Activated CD4-positive, alpha-beta T cell treated with anti-CD3 and anti-CD28 coated beads for 1 hour (primary cell): ENCODE measurements around the gene CDKN1B.
A peak's percentile ranks its signal among the peaks of the same experiment; 100 is the strongest.

ENCODE experiments used
- DNase-seq: peaks from one replicate; pipeline ENCODE4 v3.0.0-alpha.2; 2020

CDKN1B gene

GRCh38 chr12:12704593-12705230 lies 12.5 kb upstream of the CDKN1B start:
- DNase-seq: no peak

GRCh38 chr12:12705838-12706520 lies 11.2 kb upstream of the CDKN1B start:
- DNase-seq: peak; percentile 51

GRCh38 chr12:12713932-12714275 lies 3.3 kb upstream of the CDKN1B start:
- no peak for DNase-seq

GRCh38 chr12:12714276-12715021 lies 2.7 kb upstream of the CDKN1B start:
- peak; percentile 22 for DNase-seq

- DNase-seq: no peak
These were observed 2.1 kb upstream of the CDKN1B start for GRCh38 chr12:12715128-12715458.

GRCh38 chr12:12715459-12716150 lies 1.6 kb upstream of the CDKN1B start:
- DNase-seq: no peak

GRCh38 chr12:12716151-12716792 lies 896 bp upstream of the CDKN1B start:
- no peak for DNase-seq

DNA sequence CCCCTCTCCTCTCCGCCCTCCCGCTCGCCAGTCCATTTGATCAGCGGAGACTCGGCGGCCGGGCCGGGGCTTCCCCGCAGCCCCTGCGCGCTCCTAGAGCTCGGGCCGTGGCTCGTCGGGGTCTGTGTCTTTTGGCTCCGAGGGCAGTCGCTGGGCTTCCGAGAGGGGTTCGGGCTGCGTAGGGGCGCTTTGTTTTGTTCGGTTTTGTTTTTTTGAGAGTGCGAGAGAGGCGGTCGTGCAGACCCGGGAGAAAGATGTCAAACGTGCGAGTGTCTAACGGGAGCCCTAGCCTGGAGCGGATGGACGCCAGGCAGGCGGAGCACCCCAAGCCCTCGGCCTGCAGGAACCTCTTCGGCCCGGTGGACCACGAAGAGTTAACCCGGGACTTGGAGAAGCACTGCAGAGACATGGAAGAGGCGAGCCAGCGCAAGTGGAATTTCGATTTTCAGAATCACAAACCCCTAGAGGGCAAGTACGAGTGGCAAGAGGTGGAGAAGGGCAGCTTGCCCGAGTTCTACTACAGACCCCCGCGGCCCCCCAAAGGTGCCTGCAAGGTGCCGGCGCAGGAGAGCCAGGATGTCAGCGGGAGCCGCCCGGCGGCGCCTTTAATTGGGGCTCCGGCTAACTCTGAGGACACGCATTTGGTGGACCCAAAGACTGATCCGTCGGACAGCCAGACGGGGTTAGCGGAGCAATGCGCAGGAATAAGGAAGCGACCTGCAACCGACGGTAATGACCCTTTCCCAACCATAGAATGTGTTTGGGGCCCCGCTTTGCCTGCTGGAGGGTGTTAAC lies 615 bp downstream of the CDKN1B start:
- DNase-seq: no peak

GRCh38 chr12:12718381-12718759 lies 1.2 kb downstream of the CDKN1B start:
- DNase-seq: no peak

GRCh38 chr12:12718853-12719252 lies 1.7 kb downstream of the CDKN1B start:
- no peak for DNase-seq

DNA sequence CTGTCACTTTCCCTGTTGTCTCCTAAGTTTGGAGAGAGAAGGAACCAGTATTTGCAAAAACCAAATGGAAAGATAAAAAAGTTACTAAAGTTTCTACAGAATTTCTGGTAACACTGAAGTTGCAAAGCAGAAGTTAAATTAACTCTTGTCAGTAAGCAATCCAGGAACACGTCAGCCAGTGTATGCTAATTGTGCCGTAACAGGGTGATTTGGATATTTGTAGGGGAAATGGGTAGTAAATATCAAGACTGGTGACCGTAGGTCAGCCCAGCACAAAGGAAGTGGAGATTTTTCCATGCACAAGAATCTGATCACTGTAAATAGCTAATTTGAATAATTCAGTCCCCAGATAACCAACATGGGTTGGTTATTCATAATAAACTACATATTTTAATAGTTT lies 2.3 kb downstream of the CDKN1B start:
- DNase-seq: no peak

- DNase-seq: no peak
These were observed 2.9 kb downstream of the CDKN1B start for GRCh38 chr12:12720052-12720451.

GRCh38 chr12:12720672-12721161 lies 3.5 kb downstream of the CDKN1B start:
- DNase-seq: no peak

DNA sequence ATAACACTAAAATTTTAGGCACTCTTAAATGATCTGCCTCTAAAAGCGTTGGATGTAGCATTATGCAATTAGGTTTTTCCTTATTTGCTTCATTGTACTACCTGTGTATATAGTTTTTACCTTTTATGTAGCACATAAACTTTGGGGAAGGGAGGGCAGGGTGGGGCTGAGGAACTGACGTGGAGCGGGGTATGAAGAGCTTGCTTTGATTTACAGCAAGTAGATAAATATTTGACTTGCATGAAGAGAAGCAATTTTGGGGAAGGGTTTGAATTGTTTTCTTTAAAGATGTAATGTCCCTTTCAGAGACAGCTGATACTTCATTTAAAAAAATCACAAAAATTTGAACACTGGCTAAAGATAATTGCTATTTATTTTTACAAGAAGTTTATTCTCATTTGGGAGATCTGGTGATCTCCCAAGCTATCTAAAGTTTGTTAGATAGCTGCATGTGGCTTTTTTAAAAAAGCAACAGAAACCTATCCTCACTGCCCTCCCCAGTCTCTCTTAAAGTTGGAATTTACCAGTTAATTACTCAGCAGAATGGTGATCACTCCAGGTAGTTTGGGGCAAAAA lies 4.1 kb downstream of the CDKN1B start:
- DNase-seq: no peak

GRCh38 chr12:12721814-12722434 lies 4.8 kb downstream of the CDKN1B start:
- DNase-seq: no peak

GRCh38 chr12:12722435-12723148 lies 5.4 kb downstream of the CDKN1B start:
- no peak for DNase-seq

GRCh38 chr12:12723149-12723680 lies 6.0 kb downstream of the CDKN1B start:
- DNase-seq: no peak

DNA sequence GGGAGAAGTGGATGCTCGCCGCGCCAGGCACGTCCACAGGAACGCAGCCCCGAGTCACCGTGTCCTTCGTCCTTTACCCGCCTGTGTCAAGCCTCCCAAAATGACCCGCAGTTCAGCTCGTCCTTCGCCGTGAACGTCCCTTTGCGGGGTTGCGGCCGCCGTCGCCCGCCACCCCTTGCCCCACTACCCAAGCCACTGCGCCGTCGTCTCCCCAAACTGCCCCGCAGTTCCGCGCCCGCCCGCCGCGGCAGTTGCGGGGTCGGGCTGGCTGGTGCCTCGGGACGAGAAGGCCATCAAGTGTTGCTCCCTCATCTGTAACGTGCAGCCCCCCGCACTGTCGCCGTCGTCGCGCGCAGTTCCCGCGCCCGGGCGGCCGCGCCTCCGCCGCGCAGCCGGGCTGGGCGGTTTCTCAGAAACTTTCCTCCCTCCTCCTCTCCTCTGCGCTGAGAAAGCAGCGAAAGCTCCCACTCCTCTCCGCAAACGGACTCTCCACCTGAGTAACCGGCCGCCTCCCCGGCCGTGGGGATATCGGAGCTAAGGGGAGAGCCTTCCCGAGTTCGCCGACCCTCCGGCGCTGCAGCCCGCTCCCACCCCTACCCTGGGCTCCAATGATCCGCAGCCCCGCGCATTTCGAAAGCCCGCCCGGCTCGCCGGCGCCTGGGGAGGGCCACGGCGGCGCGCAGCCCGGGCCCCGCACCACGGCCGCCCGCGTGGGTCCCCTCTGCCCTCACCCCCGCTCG lies 6.7 kb downstream of the CDKN1B start:
- peak; percentile 20 for DNase-seq

- DNase-seq: no peak
These were observed 7.4 kb downstream of the CDKN1B start for GRCh38 chr12:12724421-12725085.
